Stromal cell of bone marrow (primary cell): ENCODE measurements around the gene RGCC.
"Not testable (repeated sequence)": the region's sequence is repeated elsewhere in the genome, so short reads cannot be mapped to it uniquely, and the experiment has no call there.

Experiments used
- DNase-seq: peaks from one replicate; pipeline ENCODE4 v3.0.0-alpha.2; 2012; ENCODE audit warnings: low read depth

RGCC gene

DNA sequence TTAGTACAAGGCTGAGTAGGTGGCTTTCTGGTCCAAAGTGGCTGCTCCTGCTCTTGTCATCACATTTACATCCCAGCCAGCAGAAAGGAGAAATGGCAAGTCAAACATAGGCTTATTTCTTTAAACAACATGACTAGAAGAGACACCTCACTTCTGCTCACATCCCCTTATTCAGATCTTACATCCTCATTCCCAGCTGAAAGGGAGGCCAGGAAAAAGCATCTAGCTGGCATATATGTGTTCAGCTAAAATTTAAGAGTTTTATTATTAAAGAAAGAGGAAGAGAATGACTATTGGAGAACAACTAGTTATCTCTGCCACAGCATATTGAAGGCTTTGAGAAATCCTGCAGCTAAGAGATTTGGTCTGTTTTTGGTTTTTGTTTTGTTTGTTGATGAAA, 34.1 kb downstream of the RGCC start:
- no peak for DNase-seq

DNA sequence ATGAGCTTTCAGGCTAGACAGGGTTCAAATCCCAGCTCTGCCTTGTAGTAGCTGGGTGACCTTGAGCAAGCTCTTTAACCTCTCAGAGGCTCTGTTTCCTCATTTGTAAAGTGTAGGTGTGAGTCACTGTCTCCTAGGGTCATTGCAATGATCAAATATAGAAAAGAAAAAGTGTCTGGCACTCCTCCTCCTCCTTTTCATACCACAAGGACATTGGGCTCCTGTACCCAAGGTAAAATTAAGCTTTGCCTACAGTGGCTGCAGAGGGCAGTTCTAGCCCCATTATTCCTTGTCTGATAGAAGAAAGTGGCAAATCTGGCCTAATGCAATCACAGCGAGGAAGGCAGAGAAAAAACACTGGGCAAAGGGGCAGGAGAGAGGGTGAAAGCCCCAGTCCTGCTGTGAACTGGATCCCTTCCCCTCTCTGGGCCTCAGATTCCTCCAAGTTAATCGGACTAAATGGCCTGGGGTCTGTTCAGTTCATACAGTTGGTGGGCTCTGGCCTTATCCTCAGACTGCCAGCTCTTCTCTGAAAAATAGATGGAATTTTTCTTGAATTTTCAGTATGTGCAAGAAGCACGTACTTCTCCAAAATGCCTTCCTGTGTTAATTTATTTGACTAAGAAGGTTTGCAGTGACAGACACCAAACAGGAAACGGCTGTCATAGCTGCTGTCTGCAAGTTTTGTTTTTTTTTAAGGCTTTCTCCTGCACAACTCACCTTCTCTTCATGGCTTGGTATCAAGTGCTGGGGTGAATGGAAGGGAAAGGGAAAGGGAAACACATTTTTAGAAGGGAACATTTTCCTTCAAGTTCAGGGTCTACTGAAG, 35.3 kb downstream of the RGCC start:
- no peak for DNase-seq

DNA sequence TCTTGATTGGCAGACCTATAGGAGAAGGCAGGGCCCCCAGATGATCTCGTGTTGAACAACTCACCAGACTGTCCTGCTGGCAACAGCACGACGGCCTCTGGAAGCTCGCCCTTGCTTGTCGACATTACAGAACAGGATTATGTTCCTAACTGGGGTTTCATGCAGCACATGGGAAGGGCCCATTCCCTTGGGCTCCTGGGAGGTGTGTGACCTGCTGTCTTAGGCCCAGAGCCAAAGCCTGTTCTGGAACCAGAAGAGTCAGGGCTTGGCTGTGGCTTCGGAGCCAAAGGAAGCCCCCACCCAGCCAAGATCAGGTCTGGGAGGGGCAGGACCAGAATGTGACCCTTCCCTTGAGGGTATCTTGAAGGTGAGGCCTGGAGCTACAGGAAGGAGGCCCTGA, 36.9 kb downstream of the RGCC start:
- no peak for DNase-seq

DNA sequence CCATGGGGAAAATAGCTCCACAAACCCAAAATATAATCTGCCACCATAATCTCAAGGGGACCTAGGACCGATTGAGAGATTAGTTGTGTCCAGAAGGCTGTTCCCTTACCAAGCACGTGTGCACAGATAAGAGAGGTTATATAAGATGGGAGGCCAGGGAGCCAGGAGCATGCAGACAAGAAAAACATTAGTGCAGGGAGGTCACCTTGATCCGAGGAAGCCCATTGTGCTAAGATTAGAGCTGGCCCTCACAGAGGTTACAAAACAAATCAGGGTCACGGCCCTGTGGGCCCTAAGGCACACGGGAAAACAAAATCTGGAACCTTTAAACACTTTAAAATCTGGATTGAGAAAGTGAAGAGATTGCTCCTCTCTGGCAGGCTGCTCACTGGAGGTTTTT, 37.7 kb downstream of the RGCC start:
- DNase-seq = no peak

DNA sequence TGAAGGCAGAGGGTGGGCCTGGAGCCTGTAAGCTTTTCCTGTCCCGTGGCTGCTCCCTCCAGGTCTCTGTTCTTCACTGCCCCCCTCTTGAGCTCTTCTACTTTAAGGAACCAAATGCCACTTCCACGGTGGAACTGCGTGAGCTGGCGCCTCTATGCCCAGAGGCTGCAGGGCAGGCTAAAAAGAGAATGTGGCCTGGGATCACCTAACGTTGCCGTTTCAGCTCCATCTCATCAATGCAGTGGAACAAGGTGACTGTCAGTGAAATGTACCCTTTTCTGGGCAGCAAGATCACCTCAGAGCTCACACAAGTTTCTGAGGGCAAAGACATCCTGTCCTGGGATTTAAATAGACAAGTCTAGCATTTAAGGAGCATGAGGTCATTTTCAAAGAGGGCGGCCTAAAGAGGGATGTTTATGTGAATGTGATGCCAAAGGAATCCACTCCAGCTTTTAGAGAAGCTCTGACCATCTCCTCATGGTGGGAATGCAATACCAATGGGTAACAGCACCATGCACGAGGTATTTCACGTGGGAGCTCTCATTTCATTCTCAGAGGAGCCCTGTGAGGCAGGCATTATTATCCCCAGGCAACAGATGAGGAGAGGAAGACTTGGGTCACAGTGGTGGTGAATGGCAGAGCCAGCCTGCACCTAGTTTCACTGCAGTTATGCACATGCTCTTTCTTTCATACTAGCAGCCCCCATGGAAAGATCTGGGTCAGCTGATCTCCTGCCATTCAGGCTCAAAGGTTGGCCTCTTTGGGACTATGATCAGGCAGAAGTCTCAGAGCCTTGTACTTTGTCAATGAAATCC, 39.3 kb downstream of the RGCC start:
- no peak for DNase-seq

DNA sequence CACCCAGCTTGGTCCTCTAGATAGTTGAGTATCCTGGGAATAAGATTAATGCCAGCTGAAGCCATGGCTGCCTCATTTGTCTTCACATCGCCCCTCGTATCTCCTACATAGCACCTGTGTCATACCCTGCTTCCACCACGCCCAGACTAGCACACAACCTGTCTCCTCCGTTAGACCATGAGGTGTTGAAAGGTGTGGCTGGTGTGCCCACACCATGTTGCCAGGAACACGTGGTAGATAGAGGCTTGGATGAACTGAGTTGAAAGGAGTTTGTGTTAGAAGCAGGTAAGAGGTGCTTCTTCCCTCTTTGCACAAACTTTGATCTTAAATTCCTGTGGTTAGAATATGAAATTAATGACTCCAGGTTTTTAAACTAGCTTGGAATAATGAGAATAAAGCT, 40.1 kb downstream of the RGCC start:
- no peak for DNase-seq

DNA sequence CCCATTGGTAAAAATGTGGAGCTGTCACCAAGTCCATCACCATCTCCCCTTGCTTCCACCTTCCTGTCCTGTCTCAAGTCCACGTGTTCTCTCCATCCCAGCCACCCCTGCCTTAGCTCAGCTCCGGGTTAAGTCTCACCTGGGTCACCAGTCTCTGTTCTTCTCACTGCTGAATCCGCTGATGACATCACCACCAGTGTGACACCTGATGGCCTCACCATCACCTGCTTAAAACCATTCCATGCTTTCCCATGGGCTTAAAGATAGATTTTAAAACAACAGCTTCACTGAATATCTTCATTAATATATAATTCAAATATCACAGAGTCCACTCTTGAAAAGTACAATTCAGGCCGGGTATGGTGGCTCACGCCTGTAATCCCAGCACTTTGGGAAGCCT, 42.1 kb downstream of the RGCC start:
- DNase-seq = no peak

DNA sequence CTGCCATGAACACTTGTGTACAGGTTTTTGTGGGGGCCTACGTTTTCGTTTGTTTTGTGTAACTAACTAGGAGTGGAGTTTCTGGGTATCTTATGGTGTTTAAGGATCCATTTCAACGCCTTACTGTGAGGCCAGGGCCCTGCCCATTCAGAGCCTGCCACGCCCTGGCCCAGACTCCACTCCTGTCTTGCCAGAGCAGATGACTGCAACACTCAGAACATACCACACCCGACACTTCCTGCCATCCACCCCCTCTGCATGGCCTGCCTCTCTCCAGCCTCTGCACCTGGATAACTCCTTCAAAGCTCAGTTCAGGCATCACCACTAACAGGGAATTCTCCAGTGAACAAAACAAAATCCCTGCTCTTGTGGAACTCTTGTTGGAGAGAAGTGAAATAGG, 43.2 kb downstream of the RGCC start:
- no peak for DNase-seq

DNA sequence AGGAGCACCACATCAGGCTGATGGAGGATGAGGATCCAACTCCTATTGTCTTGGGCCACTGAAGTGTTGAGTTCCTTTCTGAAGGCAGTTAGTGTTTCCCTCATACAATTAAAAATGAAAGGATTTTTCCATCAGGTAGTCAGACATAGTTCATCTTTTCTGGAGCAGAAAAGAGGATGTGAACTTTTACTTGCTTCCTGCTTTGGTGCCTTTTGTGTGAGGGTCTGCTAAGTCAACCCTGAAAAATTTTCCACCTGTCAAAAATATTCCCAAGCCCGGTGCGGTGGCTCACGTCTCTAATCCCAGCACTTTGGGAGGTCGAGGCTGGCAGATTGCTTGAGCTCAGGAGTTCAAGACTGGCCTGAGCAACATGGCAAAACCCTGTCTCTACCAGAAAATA, 43.9 kb downstream of the RGCC start:
- DNase-seq = no peak

DNA sequence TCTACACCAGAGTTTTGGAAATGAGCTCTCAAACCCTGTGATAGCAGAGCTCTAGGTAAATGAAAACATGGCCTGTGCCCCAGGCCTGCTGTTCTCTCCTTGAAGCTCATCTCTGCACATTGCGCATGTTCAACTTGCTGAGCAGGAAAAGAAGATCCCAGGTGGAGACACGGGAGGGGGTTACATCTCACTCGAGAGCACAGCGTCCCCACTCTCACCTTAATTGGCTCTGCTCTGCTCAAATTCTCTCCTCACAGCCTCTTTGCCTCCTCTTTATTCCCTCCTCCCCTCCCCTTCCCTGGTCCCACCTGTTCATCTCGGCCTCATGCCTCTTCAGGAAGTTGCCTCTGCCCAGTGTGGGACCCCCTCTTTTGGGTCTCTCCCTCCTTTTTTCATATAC, 44.7 kb downstream of the RGCC start:
- no peak for DNase-seq

DNA sequence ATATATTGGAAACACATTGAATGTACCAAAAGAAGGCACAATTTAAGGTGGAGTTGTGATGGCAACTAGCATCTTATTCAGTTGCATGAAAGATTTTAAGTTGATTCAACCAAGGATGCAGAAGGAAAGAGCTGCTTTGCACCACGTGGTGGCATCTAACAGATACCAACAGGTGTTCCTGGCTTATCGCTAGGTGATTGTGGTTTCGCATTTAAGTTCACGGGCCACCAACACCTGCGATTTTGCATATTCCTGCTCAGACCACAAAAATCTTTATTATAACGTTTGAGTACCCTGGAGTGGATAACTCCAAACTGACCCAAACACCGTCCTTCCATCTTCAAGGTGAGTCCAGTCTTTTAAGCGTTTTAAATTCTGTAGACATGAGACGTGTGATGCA, 45.3 kb downstream of the RGCC start:
- DNase-seq = no peak

DNA sequence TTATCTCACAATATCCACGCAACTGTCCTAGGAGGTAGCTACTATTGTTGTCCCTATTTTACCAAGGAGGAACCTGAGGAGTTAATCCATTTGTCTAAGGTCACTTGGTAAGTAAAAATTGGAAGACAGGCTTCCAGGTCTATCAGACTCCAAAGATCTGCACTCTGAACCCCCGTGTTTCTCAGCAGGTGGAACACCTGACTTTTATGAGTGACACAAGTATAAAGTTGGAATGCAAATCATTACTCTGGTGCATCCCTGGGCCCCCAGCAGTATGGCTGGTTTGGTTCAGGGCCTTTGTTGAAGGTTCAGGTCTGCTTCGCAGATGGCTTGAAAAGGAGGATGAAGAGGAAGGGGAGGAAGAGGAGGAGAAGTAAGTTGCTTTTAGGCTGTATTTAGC, 46.0 kb downstream of the RGCC start:
- DNase-seq = no peak

DNA sequence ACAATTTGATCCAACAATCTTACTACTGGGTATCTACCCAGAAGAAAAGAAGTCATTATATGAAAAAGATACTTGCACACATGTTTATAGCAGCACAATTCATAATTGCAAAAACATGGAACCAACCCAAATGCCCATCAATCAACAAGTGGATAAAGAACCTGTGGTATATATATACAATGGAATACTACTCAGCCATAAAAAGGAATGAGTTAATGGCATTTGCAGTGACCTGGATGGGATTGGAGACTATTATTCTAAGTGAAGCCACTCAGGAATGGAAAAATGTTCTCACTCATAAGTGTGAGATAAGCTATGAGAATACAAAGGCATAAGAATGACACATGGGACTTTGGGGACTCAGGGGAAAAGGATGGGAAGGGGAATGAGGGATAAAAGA, 47.3 kb downstream of the RGCC start:
- DNase-seq = not testable (repeated sequence)

DNA sequence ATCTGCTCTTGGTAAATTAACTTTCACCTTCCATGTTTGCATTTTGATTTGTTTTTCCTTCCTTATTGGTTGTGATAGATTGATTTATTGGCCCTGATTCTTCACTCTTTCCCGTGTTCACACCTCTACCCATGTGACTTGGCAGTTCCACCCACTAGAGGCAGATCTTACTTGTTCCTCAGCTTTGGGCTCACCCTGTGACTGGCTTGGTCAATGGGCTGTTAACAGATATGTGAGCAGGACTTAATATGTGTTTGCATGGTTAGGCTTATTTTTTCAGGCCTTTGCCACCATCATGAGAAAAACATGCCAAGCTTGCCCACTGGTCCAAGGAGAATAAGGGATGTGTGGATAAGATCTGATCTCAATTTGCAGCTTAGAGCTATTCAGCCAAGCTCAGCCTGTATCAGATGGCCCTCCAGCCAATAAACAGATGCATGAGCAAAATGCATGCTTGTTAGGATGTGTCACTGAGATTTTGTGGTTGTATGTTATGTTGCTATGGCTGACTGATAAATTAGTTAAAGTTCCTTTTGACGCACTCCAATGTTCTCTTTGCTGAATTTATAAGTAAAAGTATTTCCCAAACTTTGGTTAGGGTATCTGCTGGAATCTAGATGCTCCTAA, 48.0 kb downstream of the RGCC start:
- peak; percentile 78 for DNase-seq

DNA sequence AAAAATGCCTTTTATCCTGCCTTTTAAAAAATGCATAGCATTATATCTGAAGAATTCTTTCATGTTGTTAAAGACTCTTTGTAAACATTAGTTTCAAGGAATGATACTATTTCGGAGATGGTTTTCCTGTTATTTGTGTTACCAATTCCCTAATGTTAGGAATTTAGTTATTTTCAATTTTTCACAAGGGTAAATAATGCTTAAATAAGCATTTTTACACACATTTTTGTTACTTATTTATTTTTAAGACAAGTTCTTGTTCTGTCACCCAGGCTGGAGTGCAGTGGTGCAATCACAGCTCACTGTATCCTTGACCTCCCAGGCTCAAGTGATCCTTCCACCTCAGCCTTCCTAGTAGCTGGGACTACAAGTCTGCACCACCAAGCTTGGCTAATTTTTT, 49.0 kb downstream of the RGCC start:
- DNase-seq = no peak

DNA sequence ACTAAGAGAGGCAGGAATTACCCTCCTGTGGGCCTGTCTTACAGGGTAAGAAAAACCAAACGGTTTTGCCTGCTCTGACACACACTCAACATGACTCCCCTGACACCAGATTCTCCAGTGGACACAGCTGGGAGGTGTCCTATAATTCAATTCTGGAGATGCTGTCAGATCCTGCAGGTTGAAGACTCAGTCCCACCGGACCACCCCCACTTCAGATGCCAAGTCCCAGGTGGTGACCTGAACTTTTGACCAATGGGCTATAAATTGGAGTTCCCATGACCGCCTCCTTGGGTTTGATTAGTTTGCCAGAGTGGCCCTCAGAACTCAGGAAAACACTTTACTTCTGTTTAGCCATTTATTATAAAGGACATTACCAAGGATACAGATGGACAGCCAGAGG, 52.6 kb downstream of the RGCC start:
- DNase-seq = no peak

DNA sequence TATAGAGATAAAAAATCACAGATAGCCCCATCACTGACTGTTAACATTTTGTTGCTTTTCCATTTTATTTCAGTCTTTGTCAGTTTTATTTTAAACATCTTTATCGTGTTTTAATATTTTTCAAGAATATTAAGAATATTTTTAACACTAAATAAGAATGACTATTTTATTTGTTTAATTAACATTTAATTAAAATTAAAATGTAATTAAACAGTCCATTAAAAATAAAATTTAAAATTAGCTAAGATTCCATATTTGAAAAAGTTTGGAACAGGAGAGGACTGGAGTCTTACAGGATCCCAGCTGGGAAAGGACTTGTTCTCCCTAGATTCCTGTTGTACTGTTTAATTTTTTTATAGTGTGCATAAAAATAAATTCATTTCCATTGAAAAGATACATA, 54.5 kb downstream of the RGCC start:
- DNase-seq = no peak

DNA sequence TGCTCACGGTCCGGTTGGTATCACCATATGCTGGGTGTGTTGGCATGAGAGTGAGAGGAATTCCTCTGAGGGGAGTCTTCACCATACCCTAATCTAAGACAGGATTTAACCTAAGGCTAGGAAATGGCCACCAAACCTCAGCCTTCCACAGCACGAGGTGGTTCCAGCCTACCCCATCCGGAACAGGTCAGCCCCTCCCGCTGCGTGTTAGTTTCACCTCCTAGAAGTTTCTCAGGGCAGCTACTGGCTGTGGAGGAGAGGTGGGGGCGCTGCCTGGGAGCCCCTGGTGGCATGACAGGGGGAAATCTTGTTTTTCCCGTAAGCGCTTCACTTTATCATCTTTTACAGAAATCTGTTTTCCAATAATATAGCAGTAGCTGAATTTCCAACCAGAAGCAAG, 55.1 kb downstream of the RGCC start:
- no peak for DNase-seq

DNA sequence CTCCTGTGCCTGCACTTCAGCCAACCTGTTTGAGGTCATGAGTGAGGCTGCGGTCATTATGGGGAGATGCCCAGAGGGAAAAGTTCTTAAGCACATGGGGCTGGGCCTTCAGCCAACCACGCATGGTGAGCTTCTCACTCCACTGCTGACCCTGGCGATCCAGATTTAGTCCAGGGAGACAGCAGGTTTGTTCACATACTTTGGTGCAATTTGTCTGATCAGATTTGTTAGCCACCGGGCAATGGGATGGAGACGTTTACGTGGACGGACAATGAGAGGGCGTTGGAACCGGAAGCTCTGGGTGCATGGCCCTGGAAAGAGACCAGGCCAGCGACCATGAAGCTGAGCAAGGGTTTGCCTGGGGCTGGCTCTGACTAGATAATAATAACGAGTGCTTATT, 56.2 kb downstream of the RGCC start:
- no peak for DNase-seq

DNA sequence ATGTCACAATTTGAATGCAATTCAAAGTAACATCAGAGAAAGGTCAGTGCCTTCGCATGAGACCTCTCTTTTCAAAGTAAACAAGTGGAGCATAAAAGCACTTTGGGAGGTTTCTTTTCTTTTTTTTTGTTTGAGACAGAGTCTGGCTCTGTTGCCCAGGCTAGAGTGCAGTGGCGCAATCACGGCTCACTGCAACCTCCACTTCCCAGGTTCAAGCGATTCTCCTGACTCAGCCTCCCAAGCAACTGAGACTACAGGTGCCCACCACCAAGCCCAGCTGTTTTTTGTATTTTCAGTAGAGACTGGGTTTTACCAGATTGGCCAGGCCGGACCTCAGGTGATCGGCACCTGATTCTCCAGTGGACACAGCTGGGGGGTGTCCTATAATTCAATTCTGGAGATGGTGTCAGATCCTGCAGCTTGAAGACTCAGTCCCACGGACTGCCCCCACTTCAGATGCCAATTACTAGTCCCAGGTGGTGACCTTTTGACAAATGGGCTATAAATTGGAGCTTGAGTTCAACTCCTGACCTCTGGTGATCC, 57.6 kb downstream of the RGCC start:
- DNase-seq = no peak

DNA sequence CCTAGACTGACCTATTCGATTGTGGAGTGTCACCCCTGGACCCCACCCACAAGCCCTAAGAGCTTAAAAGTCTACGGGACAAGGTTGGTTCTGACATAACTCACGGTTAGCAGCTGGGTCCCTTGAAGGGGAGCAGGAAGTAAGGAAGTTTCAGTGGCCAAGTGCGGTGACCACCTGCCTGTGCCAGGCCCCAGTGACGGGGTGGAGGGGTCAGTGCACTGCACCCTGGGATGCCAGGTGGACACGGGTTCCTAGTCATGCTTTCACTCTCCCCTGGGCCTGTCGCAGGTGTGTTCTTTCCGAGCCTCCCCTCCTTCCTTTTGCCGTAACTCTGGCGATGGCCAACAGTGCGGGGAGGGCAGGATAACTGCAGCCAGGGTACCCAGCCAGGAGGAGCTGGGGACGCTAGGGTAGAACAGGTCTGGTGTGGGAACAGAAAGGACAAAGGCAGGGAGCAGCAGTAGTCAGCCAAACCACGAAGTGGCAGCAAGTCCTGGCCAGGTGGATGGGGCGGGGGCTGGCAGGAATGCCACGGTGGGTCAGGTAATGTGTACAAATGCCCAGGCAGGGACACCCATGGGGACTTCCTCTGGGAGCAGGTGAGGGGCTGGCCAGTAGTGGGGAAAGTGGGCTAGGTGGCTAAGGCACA, 58.3 kb downstream of the RGCC start:
- no peak for DNase-seq

DNA sequence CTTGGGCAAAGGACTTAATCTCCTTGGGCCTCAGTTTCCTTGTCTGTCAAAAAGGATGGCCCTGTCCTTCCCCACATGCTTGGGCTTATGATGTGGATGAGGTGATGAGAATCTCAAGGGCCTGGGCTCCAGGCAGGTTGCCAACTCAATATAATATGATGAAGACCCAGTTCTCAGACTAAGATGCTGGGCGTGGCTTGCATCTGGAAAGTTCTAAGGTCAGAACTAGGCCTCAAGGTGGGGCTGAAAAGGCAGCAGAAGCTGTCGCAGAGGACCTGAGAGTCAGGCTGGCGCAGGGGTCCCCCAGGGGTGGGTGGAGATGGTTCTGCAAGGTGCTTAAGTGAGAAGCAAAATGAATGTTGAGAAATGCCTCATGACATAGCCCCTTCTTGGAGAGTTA, 58.8 kb downstream of the RGCC start:
- DNase-seq = no peak
